HG03095 (cell line): ENCODE measurements around the gene WWOX.

Source experiments
- ATAC-seq: cut with Tn5 transposase; IDR thresholded peaks from one replicate; pipeline ENCODE4 v1.9.1; 2021; ENCODE audit warnings: moderate library complexity; ENCODE audit not compliant: unreplicated experiment

The WWOX gene

DNA sequence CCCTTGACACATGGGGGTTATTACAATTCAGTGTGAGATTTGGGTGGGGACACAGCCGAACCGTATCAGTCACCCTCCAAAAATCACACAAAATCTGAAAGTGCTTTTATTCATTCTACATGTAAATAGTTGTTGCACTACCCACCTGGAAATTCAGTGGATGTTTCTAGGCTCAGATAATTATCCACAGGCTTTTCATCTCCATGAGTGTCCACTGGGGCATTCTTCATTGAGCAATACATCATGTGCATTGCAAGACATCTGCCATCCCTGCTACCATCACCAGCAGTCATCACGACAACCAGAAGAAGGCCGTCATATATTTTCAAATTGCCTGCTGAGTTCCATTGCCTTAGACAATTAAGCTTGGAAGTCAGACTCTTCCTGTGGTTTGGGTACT is 330.8 kb downstream of the WWOX start:
- ATAC-seq, result no peak

- ATAC-seq, result no peak
Measured at GRCh38 chr16:78431004-78431670, 331.7 kb downstream of the WWOX start.

DNA sequence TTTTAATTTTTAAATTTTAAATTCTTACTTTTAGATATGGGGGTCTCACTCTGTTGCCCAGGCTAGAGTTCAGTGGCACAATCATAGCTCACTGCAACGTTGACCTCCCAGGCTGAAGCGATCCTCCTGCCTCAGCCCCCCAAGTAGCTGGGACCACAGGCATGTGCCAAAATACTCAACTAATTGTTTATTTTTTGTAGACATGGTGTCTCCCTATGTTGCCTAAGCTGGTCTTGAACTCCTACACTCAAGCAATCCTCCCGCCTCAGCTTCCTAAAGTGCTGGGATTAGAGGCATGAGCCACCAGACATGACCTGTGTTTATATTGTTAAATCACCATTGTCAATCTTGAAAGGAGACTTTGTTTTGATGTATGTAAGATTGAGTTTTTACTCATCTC is 332.2 kb downstream of the WWOX start:
- no peak for ATAC-seq

- no peak for ATAC-seq
Measured at GRCh38 chr16:78432451-78432850, 333.0 kb downstream of the WWOX start.

DNA sequence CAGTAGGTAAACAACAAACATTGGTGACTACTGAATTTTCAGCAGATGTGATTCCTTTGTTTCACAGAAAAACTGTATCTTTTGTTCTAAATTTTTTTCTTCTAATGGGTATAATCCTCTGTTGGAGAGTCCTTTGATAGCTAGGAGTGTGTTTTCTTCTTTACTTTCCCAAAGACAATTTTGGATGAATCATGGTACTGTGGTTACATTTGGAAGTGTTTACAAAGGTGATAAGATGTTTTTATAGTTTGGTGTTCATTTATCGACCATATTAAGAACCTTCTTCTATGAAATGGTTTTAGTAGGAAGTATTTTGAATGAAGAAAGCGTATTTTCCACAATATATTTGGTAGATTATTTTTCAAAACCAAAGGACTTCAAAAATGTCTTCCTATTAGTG is 333.7 kb downstream of the WWOX start:
- ATAC-seq, result no peak

- ATAC-seq, result no peak
Measured at GRCh38 chr16:78434401-78434800, 334.9 kb downstream of the WWOX start.

DNA sequence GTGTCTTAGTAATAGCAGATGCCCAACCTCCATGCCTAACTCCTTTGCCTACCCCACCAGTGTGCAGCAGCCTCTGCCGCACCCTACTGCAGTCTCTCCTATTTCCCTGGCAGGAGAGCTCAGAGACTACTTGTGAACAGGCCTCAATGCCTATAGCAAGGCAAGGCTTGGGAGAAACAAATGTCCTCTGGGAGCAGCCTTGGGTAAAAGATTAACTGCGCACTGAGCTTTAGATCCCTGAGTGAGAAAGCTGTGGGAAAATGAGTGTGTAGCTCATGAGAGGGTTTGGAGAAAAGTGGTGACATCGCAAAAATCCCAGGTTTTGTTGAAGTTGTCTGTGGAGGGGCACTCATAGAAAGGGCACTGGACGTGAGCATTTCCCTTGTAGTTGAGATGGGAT is 335.8 kb downstream of the WWOX start:
- no peak for ATAC-seq

DNA sequence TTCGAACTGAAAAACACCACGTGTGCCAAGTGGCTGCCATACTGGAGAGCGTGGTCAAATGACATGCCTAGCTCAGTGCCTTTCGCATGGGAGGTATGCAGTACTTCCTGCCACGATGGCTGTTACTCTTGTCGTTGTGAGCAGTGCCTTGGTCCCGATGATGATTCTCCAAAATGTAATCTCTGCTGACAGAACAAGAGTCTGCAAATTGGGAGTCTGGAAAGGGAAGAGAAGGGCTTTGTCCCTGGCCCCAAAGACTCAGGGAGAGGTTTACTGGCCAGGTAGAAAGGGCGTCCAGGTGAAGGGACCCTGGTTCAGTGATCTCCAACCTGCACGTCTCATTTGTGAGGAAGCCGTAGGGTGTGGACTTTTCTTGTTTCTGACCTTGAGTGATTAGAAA is 336.6 kb downstream of the WWOX start:
- ATAC-seq, result no peak

GRCh38 chr16:78436846-78437245 is 337.4 kb downstream of the WWOX start:
- ATAC-seq, result no peak

- no peak for ATAC-seq
Measured at GRCh38 chr16:78437352-78437968, 338.0 kb downstream of the WWOX start.

DNA sequence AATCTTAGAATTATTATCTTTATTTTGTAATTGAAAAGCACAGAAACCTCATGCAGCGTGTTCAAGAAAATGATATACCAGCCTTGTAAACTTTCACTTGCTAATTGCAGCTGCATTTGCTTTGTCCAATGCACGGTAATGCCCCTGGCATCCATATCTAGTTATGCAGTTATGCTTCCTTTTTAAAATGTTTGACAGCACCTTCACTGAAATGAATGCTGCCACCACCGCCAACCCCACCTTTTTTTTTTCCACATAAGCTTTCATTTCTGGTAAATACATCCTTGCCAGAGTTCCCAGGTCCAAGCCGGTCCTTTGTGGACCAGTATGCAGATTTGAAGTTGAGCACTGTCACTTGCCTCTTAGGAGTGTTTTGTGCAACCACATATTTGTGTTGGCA is 338.8 kb downstream of the WWOX start:
- ATAC-seq, result no peak

DNA sequence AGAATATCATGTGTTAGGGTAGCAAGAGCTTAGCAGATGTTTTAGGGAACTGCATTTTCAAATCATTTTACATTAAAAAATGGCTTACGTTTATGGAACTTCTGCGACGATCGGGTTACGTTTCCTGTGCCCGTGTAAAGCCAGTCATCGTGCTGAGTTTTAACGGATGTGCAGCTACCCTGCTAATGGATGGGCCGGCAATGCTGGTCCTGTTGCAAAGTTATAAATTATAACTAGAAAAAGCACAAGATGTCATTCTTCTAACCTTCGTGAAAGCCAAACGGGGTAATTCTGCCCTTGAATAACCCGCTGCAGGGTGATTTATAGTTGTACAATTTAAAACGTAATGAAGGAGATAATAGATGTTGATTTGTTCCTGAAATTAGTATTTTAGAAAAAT is 339.2 kb downstream of the WWOX start:
- no peak for ATAC-seq

- ATAC-seq, result no peak
Measured at GRCh38 chr16:78439646-78440045, 340.2 kb downstream of the WWOX start.

GRCh38 chr16:78441298-78441697 is 341.8 kb downstream of the WWOX start:
- no peak for ATAC-seq

DNA sequence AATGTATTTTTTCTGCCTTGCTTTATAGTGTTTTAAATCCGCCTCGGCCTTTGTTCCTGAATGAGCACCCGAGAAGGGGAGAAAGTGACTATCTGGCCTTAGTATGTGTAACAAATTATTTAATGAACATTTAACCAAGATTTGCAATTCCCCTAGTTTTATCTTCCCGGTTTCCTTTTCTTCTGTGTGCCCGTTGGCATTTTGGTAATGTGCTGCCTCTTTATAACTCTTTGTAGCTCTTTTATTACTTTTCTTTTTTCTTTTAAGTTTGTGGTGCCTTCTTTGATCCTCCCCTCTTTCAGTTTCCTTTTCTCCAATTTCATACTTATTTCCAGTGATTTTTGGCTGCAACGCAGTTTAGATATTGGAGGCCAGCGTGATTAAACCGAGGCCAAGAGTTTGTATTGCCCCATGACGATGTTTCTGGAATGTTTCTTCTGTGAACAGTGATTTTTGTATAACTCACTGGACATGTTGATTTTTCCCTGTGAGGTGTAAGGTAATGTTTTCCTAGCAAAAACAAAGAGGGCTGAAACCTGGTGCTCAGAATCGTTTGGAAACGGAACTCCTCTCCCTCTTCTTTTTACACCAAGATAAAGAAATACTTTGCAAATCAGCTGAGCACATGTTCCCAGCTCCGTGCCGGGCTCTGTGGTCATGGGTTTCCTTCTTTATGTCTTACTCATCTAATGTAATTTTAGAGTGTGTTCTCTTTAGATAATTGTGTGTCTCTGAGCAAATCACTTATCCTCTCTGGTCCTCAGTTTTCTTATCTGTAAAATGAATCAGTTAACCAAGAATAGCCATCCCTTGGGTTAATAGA is 344.3 kb downstream of the WWOX start:
- ATAC-seq, result no peak

- ATAC-seq, result no peak
Measured at GRCh38 chr16:78445818-78446217, 346.4 kb downstream of the WWOX start.

- ATAC-seq, result no peak
Measured at GRCh38 chr16:78446486-78446885, 347.0 kb downstream of the WWOX start.

DNA sequence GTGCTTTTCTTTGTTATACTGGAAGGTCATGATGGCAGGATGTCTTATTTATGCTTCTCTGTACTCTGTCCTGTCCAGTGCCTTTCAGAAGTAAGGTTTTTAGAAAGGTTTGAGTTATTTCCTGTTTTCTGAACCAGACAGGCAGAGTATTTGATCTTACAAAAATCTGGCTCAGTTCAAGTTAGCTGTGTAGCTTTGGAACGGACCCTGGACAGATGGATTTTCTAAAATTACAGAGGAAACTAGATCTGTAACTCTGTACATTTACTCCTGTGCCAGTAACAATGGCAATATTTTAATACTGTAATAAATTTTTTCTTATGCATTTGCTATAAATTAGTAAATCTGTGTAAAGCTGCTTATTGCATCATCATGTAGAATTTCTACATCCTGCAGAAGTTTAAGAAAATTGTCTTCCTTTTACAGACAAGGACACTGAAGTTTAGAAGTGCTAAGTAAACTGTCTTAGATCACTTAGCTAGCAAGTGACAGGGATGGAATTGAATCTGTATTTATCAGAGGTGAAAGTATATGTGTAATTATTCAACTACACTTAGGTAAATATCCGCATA is 347.6 kb downstream of the WWOX start:
- no peak for ATAC-seq

- no peak for ATAC-seq
Measured at GRCh38 chr16:78448658-78449271, 349.3 kb downstream of the WWOX start.

DNA sequence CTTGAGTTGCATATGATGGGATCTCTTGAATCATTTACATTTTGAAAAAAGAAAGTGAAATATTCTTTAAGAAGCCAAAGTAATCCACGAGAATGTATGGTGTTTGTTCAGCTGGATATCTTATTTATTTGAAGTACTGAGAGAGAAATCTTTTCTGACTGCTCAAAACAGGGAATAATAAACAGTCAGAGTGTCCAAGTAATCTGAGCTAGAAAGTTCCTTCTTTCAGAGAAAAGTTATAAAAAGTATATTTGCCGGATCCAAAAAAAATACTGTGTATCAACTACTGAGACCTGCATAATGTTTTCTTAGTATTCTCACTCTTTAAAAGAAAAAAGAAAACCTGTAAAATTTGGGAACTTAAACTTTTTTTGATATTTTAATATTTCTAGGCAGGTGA is 350.8 kb downstream of the WWOX start:
- ATAC-seq, result no peak

GRCh38 chr16:78452025-78452555 is 352.6 kb downstream of the WWOX start:
- ATAC-seq, result no peak
